ENCODE results near the gene SHB. TPM values are rescaled to one million over a fixed set of nuclear protein-coding genes. Genes with fewer than 3 reads are reported as not detected.

The SHB gene
- polyA plus RNA-seq, 1 donor (not counting 4 experiments of a cell fraction or from before 2014, with no cell fraction given) = 10.9 TPM

- dilution Hi-C loops (cut with MboI; ENCODE audit: extremely low pct_ligation_motif_present, low sequenced_read_pairs) = no loop called here
- no peak for FAIRE-seq
- H3K36me3 ChIP-seq (ENCODE audit: control insufficient read depth in 2 of 2, extremely low read depth in 1 of 2, insufficient read depth in 2 of 2, low read length in 2 of 2) = peaks cover 3 to 12% of the 10 kb centered on the region in 2 experiments
- H3K9ac ChIP-seq (ENCODE audit: control insufficient read depth, extremely low read depth, insufficient read depth, low read length) = no peak overlapping the region
- H3K4me2 ChIP-seq (ENCODE audit: control insufficient read depth, extremely low read depth, insufficient read depth, low read depth, low read length) = no peak overlapping the region
- H2AFZ ChIP-seq (ENCODE audit: control insufficient read depth, low read length) = no peak overlapping the region
- DNase-seq (ENCODE audit: low read depth, low spot score) = no peak
- H3K9me3 ChIP-seq (ENCODE audit: control insufficient read depth, low read depth, low read length) = no peaks in the 10 kb centered on the region
- no peak overlapping the region for H3K4me3 ChIP-seq (ENCODE audit: control insufficient read depth in 2 of 3, extremely low read depth in 1 of 3, insufficient read depth in 2 of 3, low read depth in 1 of 3, low read length in 3 of 3)
- H4K20me1 ChIP-seq (ENCODE audit: control insufficient read depth, extremely low read depth, insufficient read depth, low read length) = no peaks in the 10 kb centered on the region
- H3K27me3 ChIP-seq (ENCODE audit: control insufficient read depth, extremely low read depth, insufficient read depth, low read length) = no peaks in the 10 kb centered on the region
- peaks cover 14% of the 10 kb centered on the region for H3K4me1 ChIP-seq (ENCODE audit: control insufficient read depth, extremely low read depth, insufficient read depth, low read length)
- peaks cover 5% of the 10 kb centered on the region for H3K9me1 ChIP-seq (ENCODE audit: control insufficient read depth, extremely low read depth, insufficient read depth, low read length)
- H3K27ac ChIP-seq (ENCODE audit: control insufficient read depth, insufficient read depth, low read length) = no peak overlapping the region
- TF ChIP-seq EZH2 (IDR thresholded peaks at IDR 0.05; ENCODE audit: low read length) = no peak
- no peak for TF ChIP-seq CTCF (optimal IDR thresholded peaks at IDR 0.05 in 1 of 3, IDR thresholded peaks at IDR 0.05 in 1 of 3, conservative IDR thresholded peaks at IDR 0.05 in 1 of 3; ENCODE audit: extremely low read depth in 1 of 3, insufficient read depth in 2 of 3, low read length in 3 of 3)
- H3K79me2 ChIP-seq (ENCODE audit: control insufficient read depth, insufficient read depth, low read length) = peaks cover 35% of the 10 kb centered on the region
These were observed 90.0 kb downstream of the SHB start for GRCh38 chr9:37978983-37979382.

GRCh38 chr9:37978481-37978864 is 90.6 kb downstream of the SHB start:
- Histone ChIP-seq H3K36me3 (ENCODE audit: control insufficient read depth in 2 of 2, extremely low read depth in 1 of 2, insufficient read depth in 2 of 2, low read length in 2 of 2) (peaks cover 4 to 8% of the 10 kb centered on the region in 2 experiments), H3K4me2 (ENCODE audit: control insufficient read depth, extremely low read depth, insufficient read depth, low read depth, low read length) (no peak overlapping the region), H3K79me2 (ENCODE audit: control insufficient read depth, insufficient read depth, low read length) (peaks cover 30% of the 10 kb centered on the region), H4K20me1 (ENCODE audit: control insufficient read depth, extremely low read depth, insufficient read depth, low read length) (no peaks in the 10 kb centered on the region), H3K9me3 (ENCODE audit: control insufficient read depth, low read depth, low read length) (no peaks in the 10 kb centered on the region), H3K4me1 (ENCODE audit: control insufficient read depth, extremely low read depth, insufficient read depth, low read length) (peaks cover 14% of the 10 kb centered on the region), H3K27me3 (ENCODE audit: control insufficient read depth, extremely low read depth, insufficient read depth, low read length) (no peaks in the 10 kb centered on the region), H3K9me1 (ENCODE audit: control insufficient read depth, extremely low read depth, insufficient read depth, low read length) (peaks cover 5% of the 10 kb centered on the region), H3K4me3 (ENCODE audit: control insufficient read depth in 2 of 3, extremely low read depth in 1 of 3, insufficient read depth in 2 of 3, low read depth in 1 of 3, low read length in 3 of 3) (no peak overlapping the region), H3K9ac (ENCODE audit: control insufficient read depth, extremely low read depth, insufficient read depth, low read length) (no peak overlapping the region), H3K27ac (ENCODE audit: control insufficient read depth, insufficient read depth, low read length) (no peak overlapping the region), H2AFZ (ENCODE audit: control insufficient read depth, low read length) (no peak overlapping the region)
- no peak for TF ChIP-seq EZH2 (IDR thresholded peaks at IDR 0.05; ENCODE audit: low read length)
- no peak for TF ChIP-seq CTCF (optimal IDR thresholded peaks at IDR 0.05 in 1 of 3, IDR thresholded peaks at IDR 0.05 in 1 of 3, conservative IDR thresholded peaks at IDR 0.05 in 1 of 3; ENCODE audit: extremely low read depth in 1 of 3, insufficient read depth in 2 of 3, low read length in 3 of 3)
- DNase-seq (ENCODE audit: low read depth, low spot score) (no peak), FAIRE-seq (no peak)
- dilution Hi-C loops (cut with MboI; ENCODE audit: extremely low pct_ligation_motif_present, low sequenced_read_pairs) = no loop called here
